HG03439 (cell line): ENCODE data around the gene ABCB6.
"Not testable (repeated sequence)": the region's sequence is repeated elsewhere in the genome, so short reads cannot be mapped to it uniquely, and the experiment has no call there.

Source experiments
- ATAC-seq: cut with Tn5 transposase; IDR thresholded peaks from one replicate; pipeline ENCODE4 v1.9.1; 2021; ENCODE audit warnings: mild to moderate bottlenecking, moderate library complexity; ENCODE audit not compliant: unreplicated experiment

ABCB6 gene

DNA sequence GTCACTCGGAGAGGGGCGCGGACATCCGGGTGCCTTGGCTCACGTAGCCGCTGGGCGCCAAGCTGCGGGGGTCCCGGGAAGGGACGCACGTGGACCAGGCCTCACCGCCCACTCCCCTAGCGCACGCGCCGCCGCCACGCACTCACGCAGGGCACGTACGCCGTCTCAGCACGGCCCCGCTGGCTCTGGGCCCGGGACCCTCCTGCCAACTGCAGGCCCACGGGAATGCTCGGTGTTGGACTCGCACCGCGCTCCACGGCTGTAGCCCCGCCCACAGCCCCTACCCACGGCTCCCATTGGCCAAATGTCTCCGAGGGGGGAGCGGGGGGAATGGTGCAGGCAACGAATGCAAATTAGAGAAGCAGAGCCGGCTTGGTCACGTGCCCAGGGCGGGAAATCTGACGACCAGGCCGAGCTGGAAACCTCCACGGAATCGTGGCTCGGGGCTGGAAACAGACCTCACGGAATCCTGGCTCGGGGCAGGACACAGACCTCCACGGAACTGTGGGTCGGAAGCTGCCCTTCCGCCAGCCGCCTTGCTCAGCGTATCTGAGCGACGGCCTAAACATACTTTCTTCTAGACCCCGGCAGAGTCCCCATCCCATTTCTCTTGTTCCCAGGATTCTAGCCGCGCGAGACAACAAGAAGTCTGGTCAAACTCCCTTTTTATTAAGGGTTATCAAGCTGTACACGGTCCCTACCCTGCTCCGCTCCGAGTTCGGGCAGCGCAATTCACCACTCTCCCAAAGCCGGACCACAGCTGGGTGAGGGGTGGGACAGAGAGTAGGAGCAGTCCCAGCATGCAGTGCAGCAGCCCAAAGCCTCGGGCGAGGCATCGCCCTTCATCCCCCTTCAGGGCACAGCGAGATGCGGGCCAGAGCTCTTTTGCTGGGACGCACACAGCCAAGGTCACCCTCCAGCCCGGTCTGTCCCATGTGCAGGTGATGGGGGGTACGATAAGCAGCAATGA, at the start of gene ABCB6:
Gene ABCB6, minus strand, starts transcription at position 227 of the 970 bp plus-strand sequence. CDS start 285 bp downstream, outside the sequence.
- peak; percentile 67 for ATAC-seq

DNA sequence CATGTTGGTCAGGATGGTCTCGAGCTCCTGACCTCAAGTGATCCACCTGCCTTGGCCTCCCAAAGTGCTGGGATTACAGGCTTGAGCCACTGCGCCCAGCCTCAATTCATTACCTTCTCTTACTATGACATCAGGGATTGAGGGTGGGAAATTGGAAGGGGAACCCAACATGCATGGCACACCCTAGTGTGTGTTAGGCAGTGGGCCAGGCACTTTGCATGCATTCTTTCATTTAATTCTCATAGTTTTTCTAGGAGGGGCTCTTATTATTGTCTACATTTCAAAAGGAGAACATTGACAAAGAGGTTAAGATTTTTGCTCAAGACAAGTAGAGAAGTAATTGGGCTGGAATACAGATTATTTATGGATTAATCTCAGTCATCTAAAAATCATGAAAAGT, 49.5 kb upstream of the ABCB6 start:
- ATAC-seq = no peak

DNA sequence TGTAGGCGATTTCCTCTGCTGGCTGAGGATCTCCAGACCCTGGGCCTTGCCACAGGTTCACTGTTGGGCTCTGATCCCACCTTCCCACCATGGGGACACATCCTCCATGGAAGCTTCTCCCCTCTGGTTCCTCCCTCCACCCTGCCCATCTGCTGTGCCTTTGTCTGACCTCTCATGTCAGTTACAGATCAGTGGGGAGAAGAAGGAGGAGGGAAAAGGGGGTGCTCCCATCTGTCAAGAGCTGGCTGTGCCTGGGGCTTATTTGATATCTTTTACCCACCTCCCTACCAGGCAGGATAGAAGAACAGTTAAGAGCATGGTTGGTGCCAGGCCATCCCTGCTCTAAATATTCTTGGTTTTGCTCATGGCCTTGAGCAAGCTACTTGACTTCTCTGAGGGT, 48.1 kb upstream of the ABCB6 start:
- no peak for ATAC-seq

DNA sequence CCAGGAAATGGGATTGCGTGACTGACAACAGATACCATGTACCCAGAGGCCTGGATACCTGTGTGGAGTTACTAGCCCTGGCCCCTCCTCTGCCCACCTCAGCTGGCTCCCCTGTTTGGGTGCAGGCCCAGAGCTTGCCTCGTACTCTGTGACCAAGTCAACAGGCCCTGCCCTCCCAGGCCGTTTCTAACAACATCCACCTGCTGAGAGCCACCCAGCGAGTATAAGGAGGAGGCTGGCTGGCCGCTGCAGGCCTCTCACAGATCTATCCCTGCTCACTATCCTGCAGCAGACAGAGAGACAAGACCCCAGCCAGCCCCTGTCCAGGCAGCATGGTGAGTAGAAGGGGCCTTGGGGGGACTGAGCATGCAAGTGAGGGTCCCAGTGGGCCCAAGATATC, 47.5 kb upstream of the ABCB6 start:
- ATAC-seq = no peak

DNA sequence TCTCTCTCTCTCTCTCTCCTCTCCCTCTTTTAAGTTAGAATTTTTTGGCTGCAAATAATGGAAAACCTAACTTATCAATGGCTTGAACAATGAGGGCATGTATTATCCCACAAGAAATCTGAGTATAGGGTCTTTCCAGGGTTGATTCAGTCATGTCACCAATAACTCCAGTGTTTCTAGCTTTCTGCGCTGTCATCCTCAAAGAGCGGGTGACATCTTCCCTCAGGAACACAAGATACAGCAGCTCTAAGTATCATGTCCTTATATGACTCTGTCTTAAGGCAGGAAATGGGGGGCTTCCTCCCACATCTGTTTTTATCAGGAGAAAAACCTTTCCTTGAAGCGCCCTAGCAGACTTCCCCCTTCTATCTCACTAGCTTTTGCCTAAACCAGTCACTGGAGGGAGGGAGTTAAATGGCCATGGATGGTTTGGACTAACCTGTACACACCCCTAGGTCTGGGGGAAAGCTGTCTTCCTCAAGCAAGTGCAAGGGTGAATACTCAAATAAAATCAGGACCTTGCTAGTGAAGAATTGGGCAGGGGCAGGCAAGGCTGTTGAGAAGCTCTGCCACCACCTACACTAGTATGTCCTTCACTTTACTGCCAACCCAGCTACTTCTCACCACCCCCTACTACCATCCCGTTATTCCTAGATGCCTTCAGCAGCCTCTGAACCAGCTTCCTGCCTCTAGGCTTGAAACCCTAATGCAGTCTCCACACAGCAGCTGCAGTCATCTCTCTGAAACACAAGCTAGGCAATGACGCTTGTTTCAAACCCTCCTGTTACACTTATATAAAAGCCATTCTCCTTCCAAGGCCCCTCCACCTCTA, 42.5 kb upstream of the ABCB6 start:
- no peak for ATAC-seq

DNA sequence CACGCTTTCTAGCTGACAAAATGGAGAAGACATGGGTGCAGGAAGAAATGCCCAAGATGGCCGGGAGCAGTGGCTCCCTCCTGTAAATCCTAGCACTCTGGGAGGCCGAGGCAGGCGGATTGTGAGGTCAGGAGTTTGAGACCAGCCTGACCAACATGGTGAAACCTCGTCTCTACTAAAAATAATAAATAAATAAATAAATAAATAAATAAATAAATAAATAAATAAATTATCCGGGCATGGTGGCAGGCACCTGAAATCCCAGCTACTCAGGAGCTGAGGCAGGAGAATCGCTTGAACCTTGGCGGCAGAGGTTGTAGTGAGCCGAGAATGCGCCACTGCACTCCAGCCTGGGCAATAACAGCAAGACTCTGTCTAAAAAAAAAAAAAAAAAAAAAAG, 40.2 kb upstream of the ABCB6 start:
- ATAC-seq = not testable (repeated sequence)

DNA sequence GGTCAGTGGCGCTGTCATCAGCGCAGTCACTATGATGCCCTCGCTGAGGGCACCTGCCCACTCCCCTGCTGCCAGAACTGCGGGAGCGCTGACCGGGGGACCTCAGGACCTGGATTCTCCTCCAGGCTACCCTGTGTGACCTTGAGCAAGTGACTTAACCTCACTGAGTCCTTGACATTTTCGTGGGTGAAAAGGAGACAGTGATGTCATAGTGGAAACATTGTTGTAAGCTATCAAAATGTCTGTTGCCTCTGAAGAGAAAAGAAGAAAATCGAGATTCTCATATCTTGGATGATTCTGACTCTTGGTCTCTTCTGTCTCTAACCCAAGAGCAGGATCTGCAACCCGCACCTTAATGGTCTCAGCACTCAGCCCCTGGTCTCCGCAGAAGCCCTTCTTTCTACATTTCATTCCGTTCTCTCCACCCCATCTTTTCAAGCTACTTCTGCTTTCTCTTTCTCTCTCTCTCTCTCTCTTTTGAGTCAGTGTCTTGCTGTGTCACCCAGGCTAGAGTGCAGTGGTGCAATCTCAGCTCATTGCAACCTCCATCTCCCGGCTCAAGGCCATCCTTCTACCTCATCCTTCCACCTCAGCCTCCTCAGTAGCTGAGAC, 35.9 kb upstream of the ABCB6 start:
- ATAC-seq = peak; percentile 25

DNA sequence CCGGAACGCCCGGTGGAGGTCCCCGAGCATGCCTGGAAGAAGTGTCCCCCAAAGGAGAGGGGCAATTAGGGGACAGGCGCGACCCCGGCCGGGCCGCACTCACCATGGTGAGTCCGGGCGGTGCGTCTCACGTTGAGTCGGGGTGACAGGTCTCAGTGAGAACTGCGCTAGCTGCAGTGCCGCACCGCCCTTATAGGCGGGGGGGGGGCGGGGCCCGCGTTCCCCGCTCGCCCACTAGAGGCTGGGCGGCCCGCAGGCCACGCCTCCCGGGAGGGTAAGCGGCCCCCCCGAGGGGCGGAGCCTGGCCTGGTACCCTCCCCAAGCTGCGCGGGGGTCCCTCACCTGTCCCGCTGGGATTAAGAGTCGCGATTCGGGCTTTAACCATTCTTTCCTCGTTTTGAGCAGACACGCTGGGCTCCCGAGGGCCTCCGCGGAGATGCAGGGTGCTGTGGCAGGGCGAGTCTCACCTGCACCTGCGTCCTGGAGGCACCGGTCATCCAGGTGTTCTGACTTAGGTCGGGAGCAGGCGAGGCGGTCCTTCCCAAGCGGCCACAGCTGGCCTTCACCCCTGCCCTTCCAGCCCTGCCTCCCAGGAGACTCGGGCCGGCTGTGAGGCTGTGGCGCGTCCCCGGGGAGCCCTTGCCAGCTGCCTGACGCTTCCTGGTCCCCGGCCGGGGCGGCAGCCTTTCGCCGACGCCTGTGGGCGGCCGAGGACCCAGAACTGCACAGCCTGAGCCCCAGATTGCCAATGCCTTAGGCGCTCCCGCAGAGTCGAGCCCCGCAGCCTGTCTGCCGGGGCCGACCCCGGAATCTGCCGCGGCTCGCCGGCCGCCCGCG, 35.2 kb upstream of the ABCB6 start, which contains the start of gene TUBA4A:
Gene TUBA4A, minus strand, starts transcription at position 166 of the 837 bp plus-strand sequence. Its CDS starts 60 bp downstream, at position 106.
- ATAC-seq = peak; percentile 56

DNA sequence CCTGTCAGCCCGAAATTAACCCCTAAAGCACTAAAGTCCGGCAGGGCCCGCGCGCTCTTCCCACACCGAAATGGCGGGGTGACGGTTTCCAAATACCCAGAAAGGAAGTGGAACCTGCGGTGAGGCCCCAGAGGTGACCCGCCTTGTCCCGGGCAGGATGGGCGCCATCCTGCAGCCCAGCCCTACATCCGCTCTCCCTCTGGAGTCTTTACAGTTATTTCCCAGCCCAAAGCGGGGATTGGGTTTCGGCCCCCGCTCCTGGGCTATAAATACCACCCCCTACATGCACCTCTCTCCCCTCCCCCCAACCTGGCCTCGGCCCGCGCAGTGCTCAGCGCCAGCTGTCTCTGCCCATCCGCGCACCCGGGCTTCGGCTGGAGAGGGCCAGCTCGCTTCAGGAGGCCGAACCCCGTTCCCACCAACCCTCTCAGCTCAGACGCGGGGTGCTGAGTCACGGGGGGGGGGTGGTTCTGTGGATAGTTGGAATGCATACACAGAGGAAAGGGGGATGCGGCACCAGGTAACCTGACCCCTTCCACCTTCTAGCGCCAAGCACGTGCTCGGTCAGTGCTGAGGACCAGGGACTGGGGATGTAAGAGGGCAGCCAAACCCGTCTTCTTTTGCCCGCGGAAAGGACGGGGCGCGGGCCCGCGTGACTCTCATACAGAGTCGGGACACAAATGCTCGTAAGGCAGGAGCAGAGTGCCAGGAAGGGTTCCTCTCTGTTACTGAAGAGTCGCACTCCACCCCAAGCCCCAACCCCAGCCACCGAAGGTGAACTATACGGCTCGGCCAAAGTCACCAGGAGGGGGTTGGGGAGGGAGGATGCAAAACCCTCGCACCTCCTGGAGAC, 34.4 kb upstream of the ABCB6 start, which contains the start of gene TUBA4B:
Gene TUBA4B, plus strand, starts transcription at position 344 of the 853 bp plus-strand sequence. Its CDS starts 165 bp downstream, at position 509.
- ATAC-seq = peak; percentile 15

DNA sequence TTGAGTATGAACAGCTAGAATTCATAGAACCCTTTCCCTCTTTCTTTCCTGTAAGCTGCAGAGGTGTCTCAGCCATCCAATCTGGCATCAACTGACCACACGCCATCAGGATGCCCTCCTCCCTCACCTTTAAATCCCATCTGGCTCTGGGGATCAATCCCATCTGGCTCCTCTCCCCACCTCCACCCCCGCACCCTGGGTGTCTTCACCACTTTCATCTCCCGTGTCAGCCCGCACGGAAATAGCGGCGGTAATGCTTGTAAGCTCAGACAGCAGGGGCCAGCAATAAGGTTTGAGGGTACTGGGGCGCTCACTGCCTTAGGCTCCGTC, 33.8 kb upstream of the ABCB6 start:
- ATAC-seq = no peak

DNA sequence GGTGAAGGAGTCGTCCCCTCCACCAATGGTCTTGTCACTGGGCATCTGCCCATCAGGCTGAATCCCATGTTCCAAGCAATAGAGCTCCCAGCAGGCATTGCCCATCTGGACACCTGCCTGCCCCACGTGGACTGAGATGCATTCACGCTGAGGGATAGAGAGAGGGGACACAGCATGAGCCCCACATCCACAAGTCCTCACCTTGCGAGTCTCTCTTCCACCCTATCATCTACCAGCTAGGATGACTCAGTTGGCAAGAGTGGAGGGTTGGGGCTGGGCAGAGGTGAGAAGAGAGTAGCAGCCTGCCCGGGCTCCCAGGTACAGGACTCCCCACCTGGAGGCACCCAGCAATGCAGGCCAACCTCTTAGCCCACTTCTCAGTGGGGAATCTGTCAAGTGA, 33.3 kb upstream of the ABCB6 start:
- no peak for ATAC-seq

DNA sequence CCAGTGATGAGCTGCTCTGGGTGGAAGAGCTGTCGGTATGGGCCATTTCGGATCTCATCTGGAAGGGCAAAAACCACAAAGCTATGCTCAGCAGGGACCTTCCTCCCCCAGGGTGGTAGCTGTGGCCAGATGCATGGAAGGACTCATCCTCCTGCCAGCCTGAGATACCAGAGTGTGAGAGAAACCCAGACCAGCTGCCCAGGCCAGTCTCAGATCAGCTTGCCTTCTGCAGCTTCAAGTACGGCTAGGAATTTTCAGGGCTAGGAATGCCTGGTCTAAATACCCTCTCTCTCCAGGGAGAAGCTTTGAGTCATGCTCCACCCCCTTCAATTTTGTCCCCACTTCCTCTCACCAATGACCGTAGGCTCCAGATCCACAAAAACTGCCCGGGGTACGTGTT, 32.9 kb upstream of the ABCB6 start:
- no peak for ATAC-seq

DNA sequence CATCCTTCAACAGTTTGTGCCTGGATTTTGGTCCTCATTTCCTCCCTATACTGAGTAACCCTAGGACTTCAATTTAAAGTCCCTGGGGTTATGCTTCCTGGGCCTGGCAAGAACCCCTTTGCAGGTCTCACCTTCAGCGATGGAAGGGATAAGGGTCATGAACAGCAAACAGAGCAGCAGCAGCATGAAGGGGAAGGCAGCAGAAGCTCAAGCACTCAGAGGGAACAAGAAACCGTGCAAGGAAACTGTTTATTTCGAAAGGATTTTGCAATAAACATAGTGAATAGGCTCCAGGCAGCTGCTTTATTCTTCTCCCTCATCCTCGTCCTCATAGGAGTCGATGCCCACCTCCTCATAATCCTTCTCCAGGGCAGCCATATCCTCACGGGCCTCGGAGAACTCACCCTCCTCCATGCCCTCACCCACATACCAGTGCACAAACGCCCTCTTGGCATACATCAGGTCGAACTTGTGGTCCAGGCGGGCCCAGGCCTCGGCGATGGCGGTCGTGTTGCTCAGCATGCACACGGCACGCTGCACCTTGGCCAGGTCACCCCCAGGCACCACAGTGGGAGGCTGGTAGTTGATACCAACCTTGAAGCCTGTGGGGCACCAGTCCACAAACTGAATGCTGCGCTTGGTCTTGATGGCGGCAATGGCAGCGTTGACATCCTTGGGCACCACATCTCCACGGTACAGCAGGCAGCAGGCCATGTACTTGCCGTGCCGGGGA, 31.5 kb upstream of the ABCB6 start:
- no peak for ATAC-seq

DNA sequence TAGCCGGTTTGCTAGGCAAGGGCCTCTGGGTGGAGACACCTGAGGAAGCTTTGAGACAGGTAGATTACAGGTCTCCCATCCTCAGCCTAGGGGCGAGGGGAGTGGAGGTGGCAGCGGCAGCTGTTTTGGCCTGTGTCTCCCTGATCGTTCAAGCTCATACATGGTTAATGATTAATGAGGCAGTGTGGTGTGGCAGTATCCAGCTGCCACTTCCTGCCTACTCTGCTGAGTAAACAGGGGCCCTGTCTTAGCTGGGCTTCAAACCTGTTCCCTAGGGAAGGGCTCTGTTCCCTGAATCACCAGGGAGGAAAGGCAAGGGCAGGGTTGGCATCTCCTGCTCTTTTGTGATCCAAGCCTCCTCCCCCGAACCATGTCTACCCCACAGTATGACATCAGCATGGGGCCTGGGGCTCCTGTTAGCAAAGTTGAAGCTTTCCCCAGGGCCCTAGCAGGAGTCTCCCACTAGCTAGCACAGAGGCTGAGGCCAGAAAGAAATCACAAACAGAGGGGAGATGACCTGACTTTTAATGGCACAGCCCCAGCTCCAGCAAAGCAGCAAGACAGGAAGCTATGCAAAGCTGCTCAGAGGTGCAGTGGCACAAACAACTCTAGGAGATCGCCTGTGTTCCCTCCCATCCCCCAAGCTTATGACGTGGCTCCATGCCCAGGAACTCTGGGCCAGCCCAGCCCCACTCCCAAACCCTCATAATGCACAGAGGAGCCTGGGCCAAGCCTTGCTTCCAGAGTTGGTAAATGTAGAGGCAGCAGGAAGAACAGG, 30.6 kb upstream of the ABCB6 start:
- no peak for ATAC-seq

DNA sequence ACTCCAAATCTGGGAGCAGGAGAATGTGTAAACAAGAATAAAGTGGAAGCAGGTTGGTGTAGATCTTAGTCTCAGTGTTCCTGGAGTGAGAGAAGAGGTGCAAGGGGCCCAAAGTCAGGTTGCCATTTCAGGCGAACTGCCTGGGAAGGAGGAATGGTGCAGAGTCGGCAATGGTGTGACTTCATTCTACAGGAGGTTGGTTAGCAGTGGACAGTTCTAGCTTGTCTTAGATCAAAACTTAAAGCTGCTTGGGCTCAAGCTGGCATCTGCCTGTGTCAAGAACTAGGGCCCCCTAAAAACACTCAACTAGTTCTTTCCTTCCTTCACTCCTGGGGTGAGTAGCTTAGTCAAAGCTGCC, 30.1 kb upstream of the ABCB6 start:
- ATAC-seq = no peak

DNA sequence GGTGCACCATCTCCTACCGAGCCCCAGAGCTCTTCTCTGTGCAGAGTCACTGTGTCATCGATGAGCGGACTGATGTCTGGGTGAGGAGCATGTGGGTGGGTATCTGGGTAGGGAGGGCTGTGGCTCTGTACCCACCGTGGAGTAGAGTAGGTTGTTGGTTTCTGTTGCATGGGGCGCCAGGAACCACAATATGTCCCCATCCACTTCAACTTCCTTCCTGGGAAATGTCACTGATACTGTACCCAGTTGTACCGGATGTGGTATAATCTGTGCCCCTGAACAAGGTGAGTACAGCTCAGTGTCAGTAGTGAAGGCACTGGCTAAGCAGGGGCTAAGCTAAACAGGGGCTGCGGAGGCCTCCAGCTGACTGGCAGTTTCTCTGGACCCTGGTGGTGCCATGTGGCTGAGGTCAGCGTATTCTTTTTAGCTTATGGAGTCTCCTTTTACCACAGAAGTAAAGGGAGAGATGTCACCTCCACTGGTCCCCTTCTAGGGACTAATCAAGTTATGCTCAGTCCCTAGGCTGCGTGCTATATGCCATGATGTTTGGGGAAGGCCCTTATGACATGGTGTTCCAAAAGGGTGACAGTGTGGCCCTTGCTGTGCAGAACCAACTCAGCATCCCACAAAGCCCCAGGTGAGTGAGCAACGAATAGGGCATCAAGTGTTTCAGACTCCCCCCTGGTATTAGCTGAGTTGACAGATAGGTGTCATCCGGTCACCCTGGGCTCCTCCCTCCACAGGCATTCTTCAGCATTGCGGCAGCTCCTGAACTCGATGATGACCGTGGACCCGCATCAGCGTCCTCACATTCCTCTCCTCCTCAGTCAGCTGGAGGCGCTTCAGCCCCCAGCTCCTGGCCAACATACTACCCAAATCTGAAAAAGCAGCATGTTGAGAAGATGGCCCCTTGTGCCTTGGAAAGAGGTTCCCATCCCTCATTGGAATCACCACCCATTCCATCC, 29.2 kb upstream of the ABCB6 start:
- ATAC-seq = no peak

DNA sequence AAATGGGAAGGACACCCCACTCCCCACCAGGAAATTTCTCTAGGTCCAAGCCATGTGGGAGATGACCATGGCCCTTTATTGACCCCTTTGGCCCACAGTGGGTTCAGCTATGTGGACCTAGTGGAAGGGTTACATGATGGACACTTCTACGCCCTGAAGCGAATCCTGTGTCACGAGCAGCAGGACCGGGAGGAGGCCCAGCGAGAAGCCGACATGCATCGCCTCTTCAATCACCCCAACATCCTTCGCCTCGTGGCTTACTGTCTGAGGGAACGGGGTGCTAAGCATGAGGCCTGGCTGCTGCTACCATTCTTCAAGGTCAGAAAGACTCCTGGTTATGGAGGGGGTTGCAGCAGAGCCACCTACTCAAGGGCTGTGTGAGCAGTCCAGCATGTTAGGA, 27.8 kb upstream of the ABCB6 start:
- no peak for ATAC-seq
